NCI-H2196 (cell line): ENCODE data around the gene CHURC1.

ENCODE experiments used
- DNase-seq: peaks from one replicate; lab custom pipeline; 2025; ENCODE audit not compliant: unreplicated experiment; lab: John Stamatoyannopoulos, UW

The CHURC1 gene

DNA sequence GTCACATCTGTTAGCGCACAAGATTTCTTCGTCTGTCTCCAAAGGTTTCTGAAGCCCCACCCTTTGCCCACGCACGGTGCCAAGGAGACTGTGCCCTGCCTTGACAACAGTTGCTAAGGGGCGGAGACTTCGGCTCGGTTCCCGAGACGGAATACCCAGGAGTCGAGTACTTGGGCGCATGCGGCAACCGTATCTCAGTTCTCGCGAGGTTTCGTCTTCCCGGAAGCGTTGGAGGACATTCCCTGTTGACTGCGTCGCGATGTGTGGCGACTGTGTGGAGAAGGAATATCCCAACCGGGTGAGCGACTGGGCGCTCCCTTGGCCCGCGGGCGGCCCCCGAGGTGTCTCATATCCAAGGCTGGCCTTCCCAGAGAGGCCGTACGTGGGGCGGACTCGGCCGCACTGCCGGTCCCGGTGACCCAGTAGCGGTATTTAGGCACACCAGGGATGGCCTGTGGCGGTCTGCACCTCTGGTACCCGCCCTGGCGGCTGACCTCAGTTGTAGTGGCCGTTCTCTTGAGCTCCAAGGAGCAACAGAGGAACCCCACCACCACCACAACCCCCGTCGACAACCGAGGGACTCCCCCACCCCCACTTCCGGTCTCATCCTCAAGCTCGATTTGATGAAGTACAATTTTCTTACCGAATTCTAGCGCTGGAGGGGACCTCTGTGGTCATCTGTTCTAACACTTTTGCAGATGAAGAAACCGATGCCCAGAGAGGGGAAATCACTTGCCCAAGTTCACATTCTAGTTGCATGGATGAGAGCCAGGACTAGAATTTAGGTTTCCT is at the start of gene CHURC1:
TSS of gene CHURC1 (plus strand) at position 219 of the 792 bp plus-strand sequence. CDS start at position 260, 41 bp downstream.
- peak; percentile 99 for DNase-seq

DNA sequence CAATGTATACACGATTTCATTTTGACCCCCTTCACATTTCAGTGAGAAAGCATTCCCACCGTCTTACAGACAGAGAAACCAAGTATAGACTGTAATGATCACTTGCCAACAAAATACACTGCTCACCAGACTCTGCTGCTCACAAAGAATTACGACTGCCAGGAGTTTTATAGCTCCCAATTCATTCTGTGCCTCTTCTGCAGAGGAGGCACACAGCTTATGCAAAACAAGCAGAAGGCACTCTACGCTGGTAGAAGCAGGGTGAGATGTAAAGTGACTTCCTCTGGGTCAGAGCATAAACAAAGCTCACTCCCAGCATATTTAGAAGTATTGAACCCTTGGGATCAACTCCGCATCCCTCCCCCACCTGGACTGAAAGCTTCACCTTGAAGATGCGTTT is 49.1 kb upstream of the CHURC1 start:
- DNase-seq, result no peak

- no peak for DNase-seq
Measured at GRCh38 chr14:64865992-64866391, 48.3 kb upstream of the CHURC1 start.

DNA sequence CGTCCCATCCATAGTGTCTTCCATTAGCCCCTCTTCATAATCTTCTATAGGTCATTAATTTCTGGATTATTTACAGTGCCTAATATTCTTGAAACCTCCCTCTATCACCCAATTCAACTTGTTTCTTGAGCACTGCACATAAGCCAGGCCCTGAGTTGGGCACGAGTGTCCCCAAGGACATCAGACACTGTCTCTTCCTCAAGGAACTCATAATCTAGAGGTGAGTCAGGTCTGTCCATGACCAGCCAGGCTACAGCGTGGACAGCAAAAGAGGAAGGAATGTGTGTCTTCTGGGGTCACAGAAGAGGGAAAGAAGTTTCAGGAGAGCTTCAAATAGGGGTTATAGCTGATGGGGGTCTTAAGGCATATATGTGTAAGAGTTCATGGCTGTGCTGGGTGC is 47.1 kb upstream of the CHURC1 start:
- DNase-seq, result no peak

- DNase-seq, result no peak
Measured at GRCh38 chr14:64868379-64868778, 45.9 kb upstream of the CHURC1 start.

DNA sequence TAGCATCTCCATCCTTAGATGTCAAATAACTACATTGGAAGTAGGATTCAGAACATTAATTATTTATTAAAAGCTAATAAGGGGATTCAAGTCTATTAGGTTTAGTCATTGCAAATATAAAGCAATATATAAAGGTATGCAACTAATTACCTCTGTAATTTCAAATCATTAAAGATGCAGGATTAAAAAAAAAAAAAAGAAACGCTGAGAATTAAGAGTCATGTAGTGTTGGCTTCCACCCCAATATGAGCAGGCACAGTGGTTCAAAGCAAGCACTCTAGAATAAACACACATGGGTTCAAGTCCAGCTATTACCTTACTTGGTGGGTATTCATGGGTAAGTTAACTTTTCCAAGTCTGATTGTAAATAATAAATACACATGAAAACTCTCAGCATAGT is 45.4 kb upstream of the CHURC1 start:
- no peak for DNase-seq

- DNase-seq, result no peak
Measured at GRCh38 chr14:64870160-64870559, 44.1 kb upstream of the CHURC1 start.

GRCh38 chr14:64871344-64871743 is 42.9 kb upstream of the CHURC1 start:
- no peak for DNase-seq

DNA sequence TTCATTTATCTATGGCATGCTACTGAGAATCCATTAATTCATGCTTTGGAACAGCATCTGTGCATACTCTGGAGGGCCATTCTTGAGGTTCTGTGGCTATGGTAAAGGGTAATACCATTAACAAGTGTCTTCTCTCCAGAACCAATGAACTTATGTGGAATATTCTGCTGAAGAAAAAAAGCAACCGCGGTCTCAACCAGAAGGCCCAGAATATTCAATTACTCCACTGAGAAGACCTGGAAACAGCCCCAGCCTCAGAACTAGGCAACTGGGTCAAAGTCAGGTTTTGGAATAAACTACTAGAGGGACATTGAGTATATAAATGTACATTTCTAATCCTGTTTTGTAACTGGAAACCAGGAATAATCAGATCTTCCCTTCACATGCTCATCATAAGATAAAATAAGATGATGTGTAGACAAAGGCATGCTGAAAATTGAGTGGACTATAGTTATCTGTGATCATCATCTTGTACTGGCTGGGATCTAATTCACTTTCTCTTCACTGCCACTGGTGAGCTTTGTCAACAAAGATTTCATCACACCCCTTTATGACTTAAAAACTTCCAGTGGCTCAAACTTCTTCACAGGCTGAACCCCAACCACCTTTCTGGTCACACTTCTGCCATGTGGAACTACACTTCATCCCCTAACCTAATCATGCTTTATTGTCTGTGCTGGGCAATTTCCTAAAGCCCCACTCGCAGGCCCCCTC is 40.6 kb upstream of the CHURC1 start:
- DNase-seq, result no peak

DNA sequence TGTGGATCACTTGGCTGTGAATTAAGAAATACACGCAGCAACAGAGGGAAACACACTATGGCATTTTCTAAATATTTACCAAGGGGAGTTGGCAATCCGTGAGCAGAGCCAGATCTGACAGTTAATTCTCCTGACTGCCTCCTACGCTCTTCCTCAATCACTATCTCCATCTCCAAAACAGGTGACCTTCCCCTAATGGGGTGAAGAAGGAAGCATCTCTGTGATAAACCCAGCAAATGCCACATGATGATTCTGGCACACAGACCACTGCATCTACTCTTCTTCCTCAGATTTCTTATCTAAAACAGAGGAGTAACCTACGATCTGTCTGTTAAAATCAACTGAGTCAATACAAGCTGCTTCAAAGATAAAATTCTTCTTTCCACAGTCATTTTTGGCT is 38.9 kb upstream of the CHURC1 start:
- no peak for DNase-seq

DNA sequence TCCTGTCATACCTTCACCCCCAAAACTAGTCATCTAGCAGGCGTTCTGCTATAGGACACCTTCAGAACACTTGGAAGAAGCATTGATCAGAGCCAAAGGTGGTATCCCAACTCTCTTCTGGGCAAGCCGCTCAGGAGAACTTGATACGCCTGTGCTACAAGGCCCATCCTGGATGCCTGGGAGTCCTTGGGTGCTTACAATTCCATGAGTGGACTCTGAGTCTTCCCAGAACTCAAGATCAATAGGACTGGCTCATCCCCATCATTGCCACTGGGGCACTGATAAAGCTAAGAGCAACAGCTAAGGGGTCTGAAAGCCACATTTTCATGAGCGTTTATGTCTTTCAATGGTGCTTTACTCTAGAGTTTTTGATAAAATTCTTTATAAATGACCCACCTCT is 36.4 kb upstream of the CHURC1 start:
- no peak for DNase-seq

DNA sequence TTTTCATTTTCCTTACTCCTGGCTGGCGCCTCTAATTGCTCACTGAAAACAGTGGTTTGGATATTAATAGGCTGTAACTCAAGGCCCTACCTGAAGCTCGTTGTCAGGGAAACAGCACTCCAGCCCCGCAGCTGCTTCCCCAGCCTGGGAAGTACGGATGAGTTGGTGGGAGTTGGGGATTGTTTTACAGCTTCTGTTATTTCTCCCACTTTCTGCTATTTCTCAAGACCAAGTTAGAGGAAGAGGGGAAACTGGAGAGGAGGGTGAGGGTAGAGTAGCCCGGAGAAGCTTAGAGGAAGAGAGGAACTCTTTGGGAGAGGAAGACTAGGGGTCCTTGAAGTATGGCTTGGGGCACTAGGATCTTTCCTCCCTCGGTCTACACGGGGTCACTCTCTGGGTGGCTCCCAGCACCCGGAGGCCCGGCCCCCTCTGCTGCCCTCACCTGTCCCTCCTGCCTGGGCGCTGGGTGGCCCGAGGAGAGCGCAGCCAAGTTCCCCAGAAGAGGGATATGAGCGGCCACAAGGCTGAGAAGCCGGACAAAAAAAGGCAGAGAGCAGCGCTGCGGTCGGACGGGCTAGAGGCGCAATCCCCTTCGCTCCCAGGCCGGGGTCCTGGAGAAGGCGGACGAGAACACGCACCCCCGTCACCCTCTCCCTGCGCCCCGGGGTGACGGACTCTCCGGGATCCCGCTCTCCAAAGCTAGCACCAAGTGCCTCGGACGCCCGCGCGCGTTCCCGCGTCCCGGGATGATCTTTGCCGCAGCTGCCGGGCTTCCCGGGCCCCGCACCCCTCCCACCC is 35.2 kb upstream of the CHURC1 start:
- DNase-seq, result peak; percentile 31

DNA sequence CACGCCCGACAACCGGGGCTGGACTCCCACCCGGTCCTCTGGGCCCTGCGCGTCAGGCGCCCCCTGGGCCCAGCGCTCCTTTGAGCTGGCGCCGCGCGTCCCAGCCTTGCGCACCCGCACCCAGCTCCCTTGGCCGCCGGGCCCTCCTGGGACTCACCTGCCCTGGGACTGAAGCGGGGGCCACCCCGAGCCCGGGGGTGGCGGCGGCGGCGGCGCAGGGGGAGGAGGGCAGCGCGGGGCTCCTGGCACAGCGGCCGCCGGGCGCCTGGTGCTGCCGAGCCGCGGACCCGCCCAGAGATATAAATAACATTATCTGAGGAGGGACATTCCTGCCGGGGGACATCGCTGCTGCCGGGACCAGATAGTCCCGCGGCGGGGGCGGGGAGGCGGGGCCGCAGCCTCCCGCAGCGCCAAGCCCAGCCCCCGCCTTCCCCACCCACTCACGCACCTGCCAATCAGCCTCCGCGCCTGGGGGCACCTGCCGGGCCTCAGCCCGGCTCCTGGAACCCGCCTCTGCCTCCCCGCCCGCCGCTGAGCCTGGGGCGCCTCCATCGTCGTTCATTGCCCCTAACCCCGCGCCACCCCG is 34.5 kb upstream of the CHURC1 start, which contains the start of gene SPTB:
TSS of gene SPTB (minus strand) at position 273 of the 586 bp plus-strand sequence. CDS start 56,813 bp downstream, outside the sequence.
- peak; percentile 68 for DNase-seq

- peak; percentile 77 for DNase-seq
Measured at GRCh38 chr14:64880221-64881121, 33.8 kb upstream of the CHURC1 start.

GRCh38 chr14:64885559-64885958 is 28.7 kb upstream of the CHURC1 start:
- DNase-seq, result no peak

DNA sequence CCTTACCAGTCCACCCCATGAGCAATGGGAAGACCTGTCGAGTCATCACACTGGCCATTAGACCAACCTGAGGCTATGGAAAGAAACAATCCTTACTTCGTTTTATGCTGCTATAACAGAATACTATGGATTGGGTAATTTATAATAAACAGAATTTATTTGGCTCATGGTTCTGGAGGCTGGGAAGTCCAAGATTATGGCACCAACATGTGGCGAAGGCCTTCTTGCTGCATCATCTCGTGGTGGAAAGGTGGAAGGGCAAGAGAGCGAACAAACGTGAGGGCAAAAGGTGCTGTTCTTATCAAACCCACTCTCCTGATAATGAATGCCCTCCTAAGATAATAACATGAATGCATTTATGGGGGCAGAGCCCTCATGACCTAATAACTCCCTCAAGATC is 24.9 kb upstream of the CHURC1 start:
- no peak for DNase-seq

- no peak for DNase-seq
Measured at GRCh38 chr14:64891173-64891838, 22.9 kb upstream of the CHURC1 start.

GRCh38 chr14:64891839-64892375 is 22.3 kb upstream of the CHURC1 start:
- DNase-seq, result peak; percentile 71

GRCh38 chr14:64899958-64900357 is 14.3 kb upstream of the CHURC1 start:
- no peak for DNase-seq
